Trophoblast cell (in vitro differentiated cells and primary cell): ENCODE measurements around the gene LRCOL1.

Source experiments
- DNase-seq, 2 donors: peaks; one replicate each; pipeline ENCODE4 v3.0.0-alpha.2; 2016
- H2AFZ ChIP-seq: 2 replicates; pipeline ENCODE4 v1.6.1; 2013; ENCODE audit warnings: low read length, moderate library complexity, mild to moderate bottlenecking; ENCODE audit not compliant: insufficient read depth, poor library complexity
- H2AK5ac ChIP-seq: 2 replicates; pipeline ENCODE4 v1.6.1; 2013; ENCODE audit warnings: mild to moderate bottlenecking, low read length
- H2BK120ac ChIP-seq: 2 replicates; pipeline ENCODE4 v1.6.1; 2013; ENCODE audit warnings: low read length, mild to moderate bottlenecking, moderate library complexity; ENCODE audit not compliant: insufficient read depth, poor library complexity
- H2BK12ac ChIP-seq: 2 replicates; pipeline ENCODE4 v1.6.1; 2013; ENCODE audit warnings: mild to moderate bottlenecking, low read length, moderate library complexity
- H2BK5ac ChIP-seq: 2 replicates; pipeline ENCODE4 v1.6.1; 2013; ENCODE audit warnings: low read length, low read depth, moderate library complexity, mild to moderate bottlenecking; ENCODE audit not compliant: poor library complexity
- H3K14ac ChIP-seq: 2 replicates; pipeline ENCODE4 v1.6.1; 2013; ENCODE audit warnings: mild to moderate bottlenecking, low read length
- H3K18ac ChIP-seq: 2 replicates; pipeline ENCODE4 v1.6.1; 2013; ENCODE audit warnings: mild to moderate bottlenecking, low read length
- H3K23ac ChIP-seq: 2 replicates; pipeline ENCODE4 v1.6.1; 2013; ENCODE audit warnings: low read length
- H3K27ac ChIP-seq: 2 replicates; pipeline ENCODE4 v1.5.1; 2013; ENCODE audit warnings: low read depth, mild to moderate bottlenecking, inconsistent platforms, low read length, moderate library complexity
- H3K27me3 ChIP-seq: 2 replicates; pipeline ENCODE4 v1.6.1; 2013; ENCODE audit warnings: inconsistent platforms, mild to moderate bottlenecking, low read length, moderate library complexity; ENCODE audit not compliant: insufficient read depth
- H3K36me3 ChIP-seq, 2 experiments: 1 replicate in 1 of 2; 2 replicates in 1 of 2; pipeline ENCODE4 v1.6.1; 2013; ENCODE audit warnings: low read length in 2 of 2, mild to moderate bottlenecking in 2 of 2, moderate library complexity in 1 of 2; ENCODE audit not compliant: insufficient read depth in 2 of 2, control insufficient read depth in 1 of 2
- H3K4ac ChIP-seq: 2 replicates; pipeline ENCODE4 v1.6.1; 2013; ENCODE audit warnings: low read depth, mild to moderate bottlenecking, low read length, moderate library complexity
- H3K4me1 ChIP-seq, 2 experiments: 1 replicate in 1 of 2; 2 replicates in 1 of 2; pipeline ENCODE4 v1.6.1; 2013; ENCODE audit warnings: low read length in 2 of 2, mild to moderate bottlenecking in 2 of 2, moderate library complexity in 1 of 2; ENCODE audit not compliant: insufficient read depth in 2 of 2, control insufficient read depth in 1 of 2
- H3K4me2 ChIP-seq: 2 replicates; pipeline ENCODE4 v1.6.1; 2013; ENCODE audit warnings: inconsistent platforms, mild to moderate bottlenecking, low read length, moderate library complexity
- H3K4me3 ChIP-seq: 2 replicates; pipeline ENCODE4 v1.5.1; 2013; ENCODE audit warnings: mild to moderate bottlenecking, low read depth, low read length, inconsistent platforms
- H3K79me1 ChIP-seq: one replicate; pipeline ENCODE4 v1.6.1; 2013; ENCODE audit warnings: low read length
- H3K79me2 ChIP-seq: 2 replicates; pipeline ENCODE4 v1.6.1; 2013; ENCODE audit warnings: low read length, mild to moderate bottlenecking; ENCODE audit not compliant: control insufficient read depth, insufficient read depth, poor library complexity
- H3K9ac ChIP-seq: 2 replicates; pipeline ENCODE4 v1.6.1; 2013; ENCODE audit warnings: mild to moderate bottlenecking, low read length
- H3K9me3 ChIP-seq: 2 replicates; pipeline ENCODE4 v1.6.1; 2013; ENCODE audit warnings: low read depth, mild to moderate bottlenecking, control low read depth, inconsistent platforms, low read length; ENCODE audit not compliant: insufficient read depth
- H4K12ac ChIP-seq: 2 replicates; pipeline ENCODE4 v1.6.1; 2013; ENCODE audit warnings: low read depth, mild to moderate bottlenecking, low read length, moderate library complexity
- H4K8ac ChIP-seq: 2 replicates; pipeline ENCODE4 v1.6.1; 2013; ENCODE audit warnings: low read depth, mild to moderate bottlenecking, low read length, moderate library complexity
- H4K91ac ChIP-seq: one replicate; pipeline ENCODE4 v1.6.1; 2013; ENCODE audit warnings: low read depth, mild to moderate bottlenecking, low read length, moderate library complexity
- WGBS: extraction: QIAGEN DNeasy Blood & Tissue Kit; methylation state at CpG from one replicate; pipeline ENCODE4 v1.1.7; 2013; ENCODE audit warnings: missing lambda C conversion rate; ENCODE audit not compliant: insufficient read length, insufficient coverage; ENCODE audit errors: extremely low coverage; 5-methylcytosine and 5-hydroxymethylcytosine counted together

Gene LRCOL1

GRCh38 chr12:132559652-132560363 lies 50.6 kb downstream of the LRCOL1 start:
- Histone ChIP-seq H4K8ac (peak overlapping the region; percentile 90), H3K14ac (peak overlapping the region; percentile 86), H3K27me3 (no peaks in the 10 kb centered on the region), H3K9ac (peak overlapping the region; percentile 80), H2AK5ac (no peak overlapping the region), H3K4ac (peak overlapping the region; percentile 66), H4K12ac (peak overlapping the region; percentile 56), H3K9me3 (peaks cover 5% of the 10 kb centered on the region), H3K4me3 (peak overlapping the region; percentile 87), H3K4me1 (peaks cover 6 to 7% of the 10 kb centered on the region in 2 experiments), H3K79me2 (peaks cover 6% of the 10 kb centered on the region), H2AFZ (peak overlapping the region; percentile 61), H3K23ac (no peak overlapping the region), H2BK120ac (peak overlapping the region; percentile 37), H3K18ac (peak overlapping the region; percentile 86), H3K4me2 (peak overlapping the region; percentile 93), H2BK5ac (peak overlapping the region; percentile 36), H3K27ac (peak overlapping the region; percentile 11), H4K91ac (peak overlapping the region; percentile 78), H3K36me3 (peaks cover 0 to 2% of the 10 kb centered on the region in 2 experiments), H3K79me1 (peaks cover 9% of the 10 kb centered on the region), H2BK12ac (no peak overlapping the region)
- no CpG with 5 or more reads among the region's 98 CpGs for WGBS
- DNase-seq = peak in 1 of 2 donors; percentile 57

GRCh38 chr12:132558861-132559623 lies 51.3 kb downstream of the LRCOL1 start:
- Histone ChIP-seq H3K9ac (no peak overlapping the region), H3K27me3 (no peaks in the 10 kb centered on the region), H3K4me1 (peaks cover 6 to 7% of the 10 kb centered on the region in 2 experiments), H3K36me3 (peaks cover 2% of the 10 kb centered on the region in 2 experiments), H3K4ac (no peak overlapping the region), H3K79me1 (peaks cover 9% of the 10 kb centered on the region), H3K79me2 (peaks cover 6% of the 10 kb centered on the region), H2BK12ac (no peak overlapping the region), H4K8ac (peak overlapping the region; percentile 80), H2AK5ac (no peak overlapping the region), H3K4me2 (peak overlapping the region; percentile 93), H3K9me3 (peaks cover 5% of the 10 kb centered on the region), H4K12ac (no peak overlapping the region), H2BK120ac (no peak overlapping the region), H4K91ac (peak overlapping the region; percentile 48), H3K23ac (no peak overlapping the region), H3K27ac (no peak overlapping the region), H3K14ac (no peak overlapping the region), H2BK5ac (no peak overlapping the region), H3K4me3 (no peak overlapping the region), H3K18ac (no peak overlapping the region), H2AFZ (no peak overlapping the region)
- WGBS = no CpG with 5 or more reads among the region's 45 CpGs
- DNase-seq = peak in 1 of 2 donors; percentile 24

- H3K4me2 ChIP-seq = no peak overlapping the region
- no peak overlapping the region for H4K12ac ChIP-seq
- H2AK5ac ChIP-seq = no peak overlapping the region
- no peak overlapping the region for H4K8ac ChIP-seq
- peaks cover 5% of the 10 kb centered on the region for H3K9me3 ChIP-seq
- H2BK5ac ChIP-seq = no peak overlapping the region
- H3K4ac ChIP-seq = no peak overlapping the region
- no peak overlapping the region for H4K91ac ChIP-seq
- H3K36me3 ChIP-seq = peaks cover 2 to 4% of the 10 kb centered on the region in 2 experiments
- H3K9ac ChIP-seq = no peak overlapping the region
- peaks cover 6 to 7% of the 10 kb centered on the region in 2 experiments for H3K4me1 ChIP-seq
- no peak overlapping the region for H2BK12ac ChIP-seq
- H3K14ac ChIP-seq = no peak overlapping the region
- H3K27me3 ChIP-seq = no peaks in the 10 kb centered on the region
- peaks cover 9% of the 10 kb centered on the region for H3K79me1 ChIP-seq
- peak in 1 of 2 donors; percentile 38 for DNase-seq
- peaks cover 6% of the 10 kb centered on the region for H3K79me2 ChIP-seq
- no peak overlapping the region for H3K4me3 ChIP-seq
- WGBS = no CpG with 5 or more reads among the region's 35 CpGs
- no peak overlapping the region for H3K27ac ChIP-seq
- H3K23ac ChIP-seq = no peak overlapping the region
- no peak overlapping the region for H3K18ac ChIP-seq
- no peak overlapping the region for H2BK120ac ChIP-seq
- no peak overlapping the region for H2AFZ ChIP-seq
Measured at GRCh38 chr12:132558042-132558856, 52.1 kb downstream of the LRCOL1 start.

DNA sequence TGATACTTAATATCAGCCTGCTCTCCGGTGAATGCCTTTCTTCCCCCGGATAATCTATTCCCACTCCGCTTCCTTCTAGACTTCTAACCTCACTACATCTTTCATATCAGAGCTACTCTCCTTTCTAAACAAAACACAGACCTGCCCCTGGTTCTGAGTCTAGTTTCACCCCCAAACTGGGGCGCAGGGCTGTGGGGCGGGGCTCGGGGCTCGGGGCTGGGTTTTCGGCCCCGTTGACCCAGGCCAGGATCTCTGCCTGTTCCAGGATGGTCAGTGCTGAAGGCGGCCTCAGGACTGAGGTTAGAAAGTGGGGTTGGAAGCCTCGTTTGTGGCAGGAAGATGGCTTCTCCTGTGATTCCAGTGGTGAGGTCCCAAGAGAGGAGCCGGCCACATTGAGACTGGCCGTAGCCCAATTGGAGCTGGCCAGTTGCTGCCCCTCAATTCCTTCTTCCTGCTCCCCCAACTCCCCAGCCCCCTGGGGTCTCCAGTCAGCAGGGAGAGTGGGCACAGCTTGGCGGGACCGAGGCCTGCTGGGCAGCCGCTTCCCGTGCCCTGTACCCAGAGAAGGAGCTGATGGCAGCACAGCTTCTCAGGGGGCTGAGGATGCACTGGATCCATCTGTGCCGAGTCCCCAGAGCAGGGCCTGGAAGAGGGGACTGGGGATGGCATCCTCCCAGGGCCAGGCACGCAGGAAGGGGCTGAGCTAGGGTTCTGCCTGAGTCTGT lies 52.9 kb downstream of the LRCOL1 start:
- Histone ChIP-seq H3K27me3 (no peaks in the 10 kb centered on the region), H4K91ac (no peak overlapping the region), H3K36me3 (peaks cover 5% of the 10 kb centered on the region in 2 experiments), H3K18ac (no peak overlapping the region), H3K4me3 (no peak overlapping the region), H2BK120ac (no peak overlapping the region), H3K27ac (no peak overlapping the region), H3K4me2 (no peak overlapping the region), H2BK5ac (no peak overlapping the region), H4K12ac (no peak overlapping the region), H2AK5ac (no peak overlapping the region), H3K14ac (no peak overlapping the region), H2AFZ (no peak overlapping the region), H2BK12ac (no peak overlapping the region), H3K79me2 (peaks cover 6% of the 10 kb centered on the region), H3K79me1 (peaks cover 9% of the 10 kb centered on the region), H3K9me3 (peaks cover 5% of the 10 kb centered on the region), H3K9ac (no peak overlapping the region), H3K4ac (no peak overlapping the region), H4K8ac (no peak overlapping the region), H3K23ac (no peak overlapping the region), H3K4me1 (peaks cover 6 to 7% of the 10 kb centered on the region in 2 experiments)
- no peak for DNase-seq
- WGBS = no CpG with 5 or more reads among the region's 19 CpGs
